ENCODE results near the gene FAM89A.

- TF ChIP-seq, protein P1, sequence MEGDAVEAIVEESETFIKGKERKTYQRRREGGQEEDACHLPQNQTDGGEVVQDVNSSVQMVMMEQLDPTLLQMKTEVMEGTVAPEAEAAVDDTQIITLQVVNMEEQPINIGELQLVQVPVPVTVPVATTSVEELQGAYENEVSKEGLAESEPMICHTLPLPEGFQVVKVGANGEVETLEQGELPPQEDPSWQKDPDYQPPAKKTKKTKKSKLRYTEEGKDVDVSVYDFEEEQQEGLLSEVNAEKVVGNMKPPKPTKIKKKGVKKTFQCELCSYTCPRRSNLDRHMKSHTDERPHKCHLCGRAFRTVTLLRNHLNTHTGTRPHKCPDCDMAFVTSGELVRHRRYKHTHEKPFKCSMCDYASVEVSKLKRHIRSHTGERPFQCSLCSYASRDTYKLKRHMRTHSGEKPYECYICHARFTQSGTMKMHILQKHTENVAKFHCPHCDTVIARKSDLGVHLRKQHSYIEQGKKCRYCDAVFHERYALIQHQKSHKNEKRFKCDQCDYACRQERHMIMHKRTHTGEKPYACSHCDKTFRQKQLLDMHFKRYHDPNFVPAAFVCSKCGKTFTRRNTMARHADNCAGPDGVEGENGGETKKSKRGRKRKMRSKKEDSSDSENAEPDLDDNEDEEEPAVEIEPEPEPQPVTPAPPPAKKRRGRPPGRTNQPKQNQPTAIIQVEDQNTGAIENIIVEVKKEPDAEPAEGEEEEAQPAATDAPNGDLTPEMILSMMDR (IDR thresholded peaks at IDR 0.05) = no peak
- TF ChIP-seq EP300 (IDR thresholded peaks at IDR 0.05) = no peak
Measured at GRCh38 chr1:231053493-231054162, 13.6 kb upstream of the FAM89A start.

All from ovary (tissue), 3 donors.